Measurements from ENCODE around the gene DAB2.

DNA sequence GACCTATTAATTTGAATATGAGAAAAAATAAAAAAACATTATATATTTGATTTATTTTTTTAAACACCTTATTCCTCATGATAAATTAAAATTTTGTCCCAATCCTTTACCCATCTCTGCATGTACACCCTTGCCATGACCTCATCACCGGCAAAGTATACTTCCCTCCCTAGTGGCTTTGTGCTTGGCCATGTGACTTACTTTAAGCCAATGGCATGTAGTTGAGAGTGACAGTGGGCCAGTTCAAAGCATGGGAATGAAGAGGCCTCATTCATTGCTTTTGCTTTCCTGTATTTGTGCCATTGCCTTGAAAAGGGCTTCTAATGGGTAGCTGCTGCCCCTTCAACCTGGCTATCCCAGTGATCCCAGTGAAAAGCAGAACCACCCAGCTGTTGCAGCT is 91.7 kb downstream of the DAB2 start:
- TF ChIP-seq POLR2A (IDR thresholded peaks at IDR 0.05; ENCODE audit: low read depth, low read length): no peak
- TF ChIP-seq SPI1 (IDR thresholded peaks at IDR 0.05; ENCODE audit: low read depth, low read length): no peak
- no peak for TF ChIP-seq POLR2AphosphoS5 (IDR thresholded peaks at IDR 0.05; ENCODE audit: low read depth, low read length)
- no peak for TF ChIP-seq PAX5 (IDR thresholded peaks at IDR 0.05; ENCODE audit: insufficient read depth, low read length, severe bottlenecking)
- no peak for TF ChIP-seq TAF1 (IDR thresholded peaks at IDR 0.05; ENCODE audit: low read depth, low read length)
- TF ChIP-seq POU2F2 (IDR thresholded peaks at IDR 0.05; ENCODE audit: low read depth, low read length): no peak

All from GM12891 (cell line).